OCI-LY3 (cell line): ENCODE measurements around the gene MCCC2.

Experiments
- H2AFZ ChIP-seq: fragments of 200-600, 300-600 bp; shearing (Covaris generic); 2 replicates; pipeline ENCODE4 v1.6.0; 2014; ENCODE audit warnings: antibody characterized with exemption, low read depth, low read length
- H3K27ac ChIP-seq: fragments of 200-600, 300-600 bp; sonication (generic); 2 replicates; pipeline ENCODE4 v1.5.1; 2014; ENCODE audit warnings: mild to moderate bottlenecking, low read length, moderate library complexity, mixed read lengths
- H3K27me3 ChIP-seq: fragments of 200-600, 300-600 bp; sonication (generic); 2 replicates; pipeline ENCODE4 v1.6.1; 2014; ENCODE audit warnings: low read depth, low read length, mixed read lengths
- H3K36me3 ChIP-seq: fragments of 200-600, 300-600 bp; sonication (generic); replicated peaks from 2 replicates; pipeline ENCODE3; 2014; ENCODE audit warnings: low read depth, low read length, mixed read lengths
- H3K4me1 ChIP-seq: fragments of 300-600, 200-600 bp; sonication (generic); 2 replicates; pipeline ENCODE4 v1.6.1; 2014; ENCODE audit warnings: low read length, mixed read lengths
- H3K4me2 ChIP-seq: fragments of 200-600, 300-600 bp; sonication (generic); 2 replicates; pipeline ENCODE4 v1.6.1; 2014; ENCODE audit warnings: low read length, mixed read lengths
- H3K4me3 ChIP-seq: fragments of 300-600, 200-600 bp; sonication (generic); 2 replicates; pipeline ENCODE4 v1.5.1; 2014; ENCODE audit warnings: antibody characterized with exemption, mild to moderate bottlenecking, low read length, moderate library complexity
- H3K79me2 ChIP-seq: fragments of 300-600, 200-600 bp; shearing (Covaris generic); 2 replicates; pipeline ENCODE4 v1.6.1; 2014; ENCODE audit warnings: mild to moderate bottlenecking, low read length, mixed read lengths
- H3K9ac ChIP-seq: fragments of 300-600, 200-600 bp; shearing (Covaris generic); 2 replicates; pipeline ENCODE4 v1.6.0; 2014; ENCODE audit warnings: mild to moderate bottlenecking, low read length, moderate library complexity
- H3K9me3 ChIP-seq: fragments of 200-600, 300-600 bp; shearing (Covaris generic); 2 replicates; pipeline ENCODE4 v1.6.1; 2014; ENCODE audit warnings: low read length, mixed read lengths; ENCODE audit not compliant: insufficient read depth
- H4K20me1 ChIP-seq: fragments of 200-600, 300-600 bp; sonication (generic); 2 replicates; pipeline ENCODE4 v1.6.1; 2016; ENCODE audit warnings: low read length, mixed read lengths; ENCODE audit not compliant: insufficient read depth
- EZH2phosphoT487 ChIP-seq: fragments of 200-600 bp; shearing (Covaris generic); IDR thresholded peaks from 2 replicates; pipeline ENCODE4 v1.6.1; 2018; ENCODE audit warnings: antibody characterized with exemption, mixed run types, low read depth
- TF ChIP-seq, protein P1 (sequence below): fragments of 200-600, 300-600 bp; sonication (generic); IDR thresholded peaks from 2 replicates; pipeline ENCODE4 v1.5.1; 2014; ENCODE audit warnings: antibody characterized with exemption, low read length, low read depth

Gene MCCC2

GRCh38 chr5:71591100-71591499 lies 4.0 kb downstream of the MCCC2 start:
- Histone ChIP-seq H3K4me3 (no peak overlapping the region), H2AFZ (no peak overlapping the region), H3K79me2 (peaks cover 81% of the 10 kb centered on the region), H3K4me1 (peaks cover 26% of the 10 kb centered on the region), H4K20me1 (peaks cover 4% of the 10 kb centered on the region; the same call in 1 of the 2 replicates), H3K27ac (no peak overlapping the region), H3K27me3 (no peaks in the 10 kb centered on the region), H3K9me3 (no peaks in the 10 kb centered on the region), H3K36me3 (peaks cover 13% of the 10 kb centered on the region), H3K4me2 (no peak overlapping the region), H3K9ac (no peak overlapping the region)
- TF ChIP-seq, protein P1, sequence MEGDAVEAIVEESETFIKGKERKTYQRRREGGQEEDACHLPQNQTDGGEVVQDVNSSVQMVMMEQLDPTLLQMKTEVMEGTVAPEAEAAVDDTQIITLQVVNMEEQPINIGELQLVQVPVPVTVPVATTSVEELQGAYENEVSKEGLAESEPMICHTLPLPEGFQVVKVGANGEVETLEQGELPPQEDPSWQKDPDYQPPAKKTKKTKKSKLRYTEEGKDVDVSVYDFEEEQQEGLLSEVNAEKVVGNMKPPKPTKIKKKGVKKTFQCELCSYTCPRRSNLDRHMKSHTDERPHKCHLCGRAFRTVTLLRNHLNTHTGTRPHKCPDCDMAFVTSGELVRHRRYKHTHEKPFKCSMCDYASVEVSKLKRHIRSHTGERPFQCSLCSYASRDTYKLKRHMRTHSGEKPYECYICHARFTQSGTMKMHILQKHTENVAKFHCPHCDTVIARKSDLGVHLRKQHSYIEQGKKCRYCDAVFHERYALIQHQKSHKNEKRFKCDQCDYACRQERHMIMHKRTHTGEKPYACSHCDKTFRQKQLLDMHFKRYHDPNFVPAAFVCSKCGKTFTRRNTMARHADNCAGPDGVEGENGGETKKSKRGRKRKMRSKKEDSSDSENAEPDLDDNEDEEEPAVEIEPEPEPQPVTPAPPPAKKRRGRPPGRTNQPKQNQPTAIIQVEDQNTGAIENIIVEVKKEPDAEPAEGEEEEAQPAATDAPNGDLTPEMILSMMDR = no peak
- TF ChIP-seq EZH2phosphoT487 = no peak

DNA sequence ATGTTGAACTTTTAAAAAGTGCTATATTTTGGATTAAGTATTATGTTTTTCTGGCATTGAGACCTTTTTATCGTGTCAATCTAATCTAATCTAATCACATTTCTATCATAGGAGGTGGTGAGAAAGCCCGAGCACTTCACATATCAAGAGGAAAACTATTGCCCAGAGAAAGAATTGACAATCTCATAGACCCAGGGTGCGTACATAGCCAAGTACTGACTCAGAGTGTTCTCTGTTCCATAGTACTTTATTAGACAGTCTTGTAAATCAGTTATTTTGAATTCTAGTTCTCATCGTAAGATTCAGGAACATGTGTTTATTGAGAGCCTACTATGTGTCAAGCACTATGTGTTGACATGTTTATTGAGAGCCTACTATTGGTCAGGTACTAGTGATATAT lies 9.0 kb downstream of the MCCC2 start:
- Histone ChIP-seq H3K9me3 (no peaks in the 10 kb centered on the region), H4K20me1 (no peaks in the 10 kb centered on the region), H3K36me3 (peaks cover 14% of the 10 kb centered on the region), H3K4me2 (no peak overlapping the region), H2AFZ (no peak overlapping the region), H3K79me2 (peaks cover 44% of the 10 kb centered on the region), H3K9ac (no peak overlapping the region), H3K27ac (no peak overlapping the region), H3K27me3 (no peaks in the 10 kb centered on the region), H3K4me1 (no peaks in the 10 kb centered on the region), H3K4me3 (no peak overlapping the region)
- TF ChIP-seq, protein P1 = no peak

- Histone ChIP-seq H3K9me3 (no peaks in the 10 kb centered on the region), H4K20me1 (no peaks in the 10 kb centered on the region), H3K4me3 (no peak overlapping the region), H3K4me2 (no peak overlapping the region), H2AFZ (no peak overlapping the region), H3K4me1 (no peaks in the 10 kb centered on the region), H3K27ac (no peak overlapping the region), H3K9ac (no peak overlapping the region), H3K36me3 (peaks cover 21% of the 10 kb centered on the region), H3K27me3 (no peaks in the 10 kb centered on the region), H3K79me2 (peaks cover 35% of the 10 kb centered on the region)
- TF ChIP-seq, protein P1 = no peak
- no peak for TF ChIP-seq EZH2phosphoT487
These were observed 9.9 kb downstream of the MCCC2 start for GRCh38 chr5:71597001-71597400.

DNA sequence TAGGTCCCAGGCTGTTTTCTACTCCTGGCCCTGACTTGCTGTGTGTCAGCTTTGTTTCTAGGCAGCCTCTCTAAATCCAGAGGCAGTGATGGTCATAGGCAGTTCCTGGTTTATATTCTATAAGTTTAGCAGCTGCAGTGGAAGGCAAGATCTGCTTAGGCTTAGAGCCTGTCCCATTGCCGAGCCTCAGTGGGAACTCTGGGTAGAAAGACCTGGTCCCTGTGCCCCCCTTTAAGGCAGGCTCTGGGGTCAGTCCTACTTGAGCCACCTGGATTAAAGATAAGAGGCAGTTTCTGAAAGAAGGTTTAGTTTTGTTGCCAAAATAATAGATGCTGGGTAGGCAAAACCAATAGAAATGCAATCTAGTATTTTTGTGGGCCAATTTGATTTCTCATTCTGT lies 13.6 kb downstream of the MCCC2 start:
- H3K79me2 ChIP-seq = peaks cover 13% of the 10 kb centered on the region; the same call in 1 of the 2 replicates
- no peak overlapping the region for H3K27ac ChIP-seq
- H3K4me3 ChIP-seq = no peak overlapping the region
- H3K27me3 ChIP-seq = no peaks in the 10 kb centered on the region
- no peaks in the 10 kb centered on the region for H3K9me3 ChIP-seq
- no peak overlapping the region for H3K4me2 ChIP-seq
- H3K36me3 ChIP-seq = peaks cover 37% of the 10 kb centered on the region
- no peaks in the 10 kb centered on the region for H3K4me1 ChIP-seq
- no peak for TF ChIP-seq EZH2phosphoT487
- TF ChIP-seq, protein P1 = no peak
- H4K20me1 ChIP-seq = no peaks in the 10 kb centered on the region
- H2AFZ ChIP-seq = no peak overlapping the region
- H3K9ac ChIP-seq = no peak overlapping the region
